ENCODE measurements around the gene PDE4B.

DNA sequence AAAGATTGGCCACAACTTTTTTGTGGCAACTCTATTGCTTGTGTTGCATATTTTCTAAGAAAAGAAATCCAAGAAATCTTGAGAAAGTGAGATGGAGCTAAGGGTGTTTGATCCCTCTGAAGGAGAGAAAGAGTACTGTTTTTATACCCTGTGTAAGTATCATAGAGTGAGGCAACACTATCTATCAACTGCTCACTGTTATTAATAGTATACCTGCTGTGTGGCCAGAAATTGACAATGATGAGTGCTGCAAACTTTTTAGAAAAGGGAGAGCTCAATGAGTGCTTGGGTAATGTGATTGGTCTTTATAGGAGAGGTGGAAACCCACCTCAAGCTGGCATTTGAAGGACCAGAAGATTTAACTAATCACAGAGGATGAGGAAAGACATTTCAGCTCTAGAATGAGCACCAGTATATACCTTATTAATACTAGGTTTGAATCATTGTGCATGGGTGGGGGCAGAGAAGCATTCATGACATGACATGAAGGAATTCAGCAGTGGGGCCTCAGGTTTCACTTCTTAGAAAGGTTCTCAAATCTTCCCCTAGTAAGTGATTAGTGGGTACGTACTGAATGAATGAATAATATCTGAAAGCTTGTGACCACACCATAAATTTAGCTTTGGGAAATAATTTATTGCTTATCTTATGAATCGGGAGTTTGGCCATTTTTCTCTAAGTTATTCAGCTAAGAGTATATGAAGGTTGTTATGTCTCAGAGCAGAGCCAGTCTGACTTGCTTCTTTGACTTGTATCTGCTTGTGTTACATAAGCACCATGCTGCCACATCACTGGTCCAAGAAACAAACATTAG lies 572.1 kb downstream of the PDE4B start:
- TF ChIP-seq POLR2A (IDR thresholded peaks at IDR 0.05), result no peak
- TF ChIP-seq CTCF (IDR thresholded peaks at IDR 0.05), result no peak
- TF ChIP-seq EP300 (IDR thresholded peaks at IDR 0.05), result no peak
